Immature natural killer cell (primary cell): ENCODE data around the gene TINAGL1. TPM values are rescaled to one million over a fixed set of nuclear protein-coding genes. Genes with fewer than 3 reads are reported as not detected.
"Not testable (repeated sequence)": the region's sequence is repeated elsewhere in the genome, so short reads cannot be mapped to it uniquely, and the experiment has no call there.

Experiments used
- DNase-seq, 3 donors: peaks; one replicate each; pipeline ENCODE4 v3.0.0; 2022; ENCODE audit warnings: mixed read lengths in 1 of 3
- H3K27ac Mint-ChIP-seq, 6 donors: one replicate each; pipeline ENCODE4 v1.8.0; 2020; ENCODE audit warnings: mixed read lengths in 6 of 6, mild to moderate bottlenecking in 5 of 6, inconsistent platforms in 4 of 6, moderate library complexity in 3 of 6
- H3K27me3 Mint-ChIP-seq, 3 donors: one replicate each; pipeline ENCODE4 v1.8.0; 2020 to 2021; ENCODE audit warnings: low read depth in 3 of 3, mild to moderate bottlenecking in 3 of 3, mixed read lengths in 3 of 3, moderate library complexity in 3 of 3, inconsistent platforms in 1 of 3
- H3K36me3 Mint-ChIP-seq, 3 donors: one replicate each; pipeline ENCODE4 v1.8.0; 2020; ENCODE audit warnings: mixed read lengths in 3 of 3, inconsistent platforms in 2 of 3, mild to moderate bottlenecking in 2 of 3
- H3K4me1 Mint-ChIP-seq, 2 donors: one replicate each; pipeline ENCODE4 v1.8.0; 2020; ENCODE audit warnings: inconsistent platforms in 2 of 2, mild to moderate bottlenecking in 2 of 2, mixed read lengths in 2 of 2, moderate library complexity in 1 of 2
- H3K4me3 Mint-ChIP-seq, 5 donors: one replicate each; pipeline ENCODE4 v1.8.0; 2020; ENCODE audit warnings: mild to moderate bottlenecking in 5 of 5, mixed read lengths in 5 of 5, inconsistent platforms in 3 of 5, moderate library complexity in 3 of 5
- H3K9me3 Mint-ChIP-seq, 6 donors: one replicate each; pipeline ENCODE4 v1.8.0; 2020; ENCODE audit warnings: mild to moderate bottlenecking in 6 of 6, mixed read lengths in 6 of 6, inconsistent platforms in 4 of 6, moderate library complexity in 3 of 6
- polyA plus RNA-seq, 3 donors: library from polyadenylated mRNA; unstranded; fragments of 300-500 nt; fragmentation: Illumina TruSeq; gene quantifications; one replicate each; pipeline ENCODE4 v1.2.3, GENCODE V29; 2021

Gene TINAGL1
- polyA plus RNA-seq, 3 donors from 2014 or later: not detected

GRCh38 chr1:31583995-31584868 lies 7.9 kb downstream of the TINAGL1 start:
- Mint-ChIP-seq H3K4me3 (no peak overlapping the region), H3K27me3 (peaks cover 2 to 7% (median 6%) of the 10 kb centered on the region in 3 donors), H3K27ac (no peak overlapping the region), H3K9me3 (peaks cover 0 to 2% (median 0%) of the 10 kb centered on the region in 6 donors), H3K4me1 (peaks cover 0 to 2% of the 10 kb centered on the region in 2 donors), H3K36me3 (no peaks in the 10 kb centered on the region)
- DNase-seq: no peak

GRCh38 chr1:31584869-31585735 lies 8.8 kb downstream of the TINAGL1 start:
- no peak for DNase-seq
- Mint-ChIP-seq H3K27ac (no peak overlapping the region), H3K9me3 (peaks cover 0 to 2% (median 0%) of the 10 kb centered on the region in 6 donors), H3K4me1 (peaks cover 0 to 2% of the 10 kb centered on the region in 2 donors), H3K27me3 (peaks cover 2 to 6% (median 5%) of the 10 kb centered on the region in 3 donors), H3K36me3 (no peaks in the 10 kb centered on the region), H3K4me3 (no peak overlapping the region)

GRCh38 chr1:31585736-31586365 lies 9.5 kb downstream of the TINAGL1 start:
- Mint-ChIP-seq H3K4me3 (no peak overlapping the region), H3K27ac (no peak overlapping the region)
- no peak for DNase-seq

GRCh38 chr1:31586376-31587327 lies 10.3 kb downstream of the TINAGL1 start:
- Mint-ChIP-seq H3K4me1 (peaks cover 0 to 2% of the 10 kb centered on the region in 2 donors), H3K27ac (no peak overlapping the region), H3K27me3 (peaks cover 3 to 9% (median 7%) of the 10 kb centered on the region in 3 donors), H3K9me3 (no peaks in the 10 kb centered on the region), H3K36me3 (no peaks in the 10 kb centered on the region), H3K4me3 (no peak overlapping the region)
- DNase-seq: no peak

More at GRCh38 chr1:31585736-31586365, 9.5 kb downstream of the TINAGL1 start:
- Mint-ChIP-seq H3K27me3 (peaks cover 3 to 8% (median 6%) of the 10 kb centered on the region in 3 donors), H3K36me3 (no peaks in the 10 kb centered on the region), H3K4me1 (peaks cover 0 to 2% of the 10 kb centered on the region in 2 donors), H3K9me3 (no peaks in the 10 kb centered on the region)

- H3K36me3 Mint-ChIP-seq, DNase-seq, H3K4me1 Mint-ChIP-seq, H3K4me3 Mint-ChIP-seq, H3K9me3 Mint-ChIP-seq, H3K27ac Mint-ChIP-seq, H3K27me3 Mint-ChIP-seq: not testable (repeated sequence)
Measured at GRCh38 chr1:31587328-31587699, 11.0 kb downstream of the TINAGL1 start.

GRCh38 chr1:31587720-31588423 lies 11.6 kb downstream of the TINAGL1 start:
- no peaks in the 10 kb centered on the region for H3K9me3 Mint-ChIP-seq
- DNase-seq: peak in 1 of 3 donors; percentile 12
- H3K36me3 Mint-ChIP-seq: no peaks in the 10 kb centered on the region
- peaks cover 0 to 2% of the 10 kb centered on the region in 2 donors for H3K4me1 Mint-ChIP-seq
- peaks cover 3 to 9% (median 9%) of the 10 kb centered on the region in 3 donors for H3K27me3 Mint-ChIP-seq
- H3K27ac Mint-ChIP-seq: peak overlapping the region in 1 of 6 donors; percentile 58
- no peak overlapping the region for H3K4me3 Mint-ChIP-seq

GRCh38 chr1:31588751-31589515 lies 12.6 kb downstream of the TINAGL1 start:
- DNase-seq: no peak
- H3K9me3 Mint-ChIP-seq: no peaks in the 10 kb centered on the region
- peaks cover 0 to 2% of the 10 kb centered on the region in 2 donors for H3K4me1 Mint-ChIP-seq
- H3K27ac Mint-ChIP-seq: no peak overlapping the region
- H3K36me3 Mint-ChIP-seq: no peaks in the 10 kb centered on the region
- no peak overlapping the region for H3K4me3 Mint-ChIP-seq
- H3K27me3 Mint-ChIP-seq: peaks cover 2 to 9% (median 9%) of the 10 kb centered on the region in 3 donors

- peaks cover 0 to 2% of the 10 kb centered on the region in 2 donors for H3K4me1 Mint-ChIP-seq
- H3K27ac Mint-ChIP-seq: no peak overlapping the region
- no peak overlapping the region for H3K4me3 Mint-ChIP-seq
- DNase-seq: no peak
- peaks cover 8 to 9% (median 9%) of the 10 kb centered on the region in 3 donors for H3K27me3 Mint-ChIP-seq
- H3K36me3 Mint-ChIP-seq: no peaks in the 10 kb centered on the region
- no peaks in the 10 kb centered on the region for H3K9me3 Mint-ChIP-seq
Measured at GRCh38 chr1:31591425-31592093, 15.2 kb downstream of the TINAGL1 start.

GRCh38 chr1:31592132-31592531 lies 15.8 kb downstream of the TINAGL1 start:
- no peaks in the 10 kb centered on the region for H3K9me3 Mint-ChIP-seq
- no peak overlapping the region for H3K4me3 Mint-ChIP-seq
- DNase-seq: no peak
- H3K4me1 Mint-ChIP-seq: peaks cover 0 to 2% of the 10 kb centered on the region in 2 donors
- H3K36me3 Mint-ChIP-seq: no peaks in the 10 kb centered on the region
- no peak overlapping the region for H3K27ac Mint-ChIP-seq
- H3K27me3 Mint-ChIP-seq: peaks cover 8 to 9% (median 9%) of the 10 kb centered on the region in 3 donors

GRCh38 chr1:31593136-31593665 lies 16.9 kb downstream of the TINAGL1 start:
- no peak overlapping the region for H3K4me3 Mint-ChIP-seq
- H3K27ac Mint-ChIP-seq: no peak overlapping the region
- DNase-seq: no peak
- no peaks in the 10 kb centered on the region for H3K36me3 Mint-ChIP-seq
- H3K4me1 Mint-ChIP-seq: no peaks in the 10 kb centered on the region
- no peaks in the 10 kb centered on the region for H3K9me3 Mint-ChIP-seq
- peaks cover 6 to 8% (median 7%) of the 10 kb centered on the region in 3 donors for H3K27me3 Mint-ChIP-seq
